ENCODE data around the gene LTA. TPM values are rescaled to one million over a fixed set of nuclear protein-coding genes. Genes with fewer than 3 reads are reported as not detected.

Gene LTA, protein sequence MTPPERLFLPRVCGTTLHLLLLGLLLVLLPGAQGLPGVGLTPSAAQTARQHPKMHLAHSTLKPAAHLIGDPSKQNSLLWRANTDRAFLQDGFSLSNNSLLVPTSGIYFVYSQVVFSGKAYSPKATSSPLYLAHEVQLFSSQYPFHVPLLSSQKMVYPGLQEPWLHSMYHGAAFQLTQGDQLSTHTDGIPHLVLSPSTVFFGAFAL
- under 1 TPM; 0.23 to 0.43 (median 0.36) TPM for polyA plus RNA-seq (ENCODE audit: insufficient read length in 4 of 4)

DNA sequence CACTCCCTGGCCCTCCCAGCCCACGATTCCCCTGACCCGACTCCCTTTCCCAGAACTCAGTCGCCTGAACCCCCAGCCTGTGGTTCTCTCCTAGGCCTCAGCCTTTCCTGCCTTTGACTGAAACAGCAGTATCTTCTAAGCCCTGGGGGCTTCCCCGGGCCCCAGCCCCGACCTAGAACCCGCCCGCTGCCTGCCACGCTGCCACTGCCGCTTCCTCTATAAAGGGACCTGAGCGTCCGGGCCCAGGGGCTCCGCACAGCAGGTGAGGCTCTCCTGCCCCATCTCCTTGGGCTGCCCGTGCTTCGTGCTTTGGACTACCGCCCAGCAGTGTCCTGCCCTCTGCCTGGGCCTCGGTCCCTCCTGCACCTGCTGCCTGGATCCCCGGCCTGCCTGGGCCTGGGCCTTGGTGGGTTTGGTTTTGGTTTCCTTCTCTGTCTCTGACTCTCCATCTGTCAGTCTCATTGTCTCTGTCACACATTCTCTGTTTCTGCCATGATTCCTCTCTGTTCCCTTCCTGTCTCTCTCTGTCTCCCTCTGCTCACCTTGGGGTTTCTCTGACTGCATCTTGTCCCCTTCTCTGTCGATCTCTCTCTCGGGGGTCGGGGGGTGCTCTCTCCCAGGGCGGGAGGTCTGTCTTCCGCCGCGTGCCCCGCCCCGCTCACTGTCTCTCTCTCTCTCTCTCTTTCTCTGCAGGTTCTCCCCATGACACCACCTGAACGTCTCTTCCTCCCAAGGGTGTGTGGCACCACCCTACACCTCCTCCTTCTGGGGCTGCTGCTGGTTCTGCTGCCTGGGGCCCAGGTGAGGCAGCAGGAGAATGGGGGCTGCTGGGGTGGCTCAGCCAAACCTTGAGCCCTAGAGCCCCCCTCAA is at the start of gene LTA:
LTA (plus strand) TSS at position 249 of the 871 bp plus-strand sequence; CDS start at position 703, 454 bp downstream.
- no peak for DNase-seq (ENCODE audit: low read depth in 4 of 4, low spot score in 3 of 4)

DNA sequence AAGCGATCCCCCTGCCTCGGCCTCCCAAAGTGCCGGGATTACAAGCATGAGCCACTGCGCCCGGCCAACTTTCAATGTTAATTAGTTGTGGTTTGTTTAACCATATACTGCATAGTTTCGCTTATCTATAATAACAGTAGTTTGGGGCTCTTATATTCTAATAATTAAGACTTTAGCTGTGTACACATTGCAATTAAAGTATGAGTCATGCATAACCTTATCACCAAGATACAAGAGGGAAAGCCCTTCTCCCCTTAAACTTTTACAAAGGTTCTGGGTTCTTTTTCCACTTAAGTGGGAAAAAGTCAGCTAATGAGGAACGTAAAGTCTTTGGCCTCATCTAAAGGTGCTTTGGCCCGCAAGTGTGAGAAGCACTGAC is 46.5 kb upstream of the LTA start:
- no peak for DNase-seq (ENCODE audit: low read depth in 4 of 4, low spot score in 3 of 4)

DNA sequence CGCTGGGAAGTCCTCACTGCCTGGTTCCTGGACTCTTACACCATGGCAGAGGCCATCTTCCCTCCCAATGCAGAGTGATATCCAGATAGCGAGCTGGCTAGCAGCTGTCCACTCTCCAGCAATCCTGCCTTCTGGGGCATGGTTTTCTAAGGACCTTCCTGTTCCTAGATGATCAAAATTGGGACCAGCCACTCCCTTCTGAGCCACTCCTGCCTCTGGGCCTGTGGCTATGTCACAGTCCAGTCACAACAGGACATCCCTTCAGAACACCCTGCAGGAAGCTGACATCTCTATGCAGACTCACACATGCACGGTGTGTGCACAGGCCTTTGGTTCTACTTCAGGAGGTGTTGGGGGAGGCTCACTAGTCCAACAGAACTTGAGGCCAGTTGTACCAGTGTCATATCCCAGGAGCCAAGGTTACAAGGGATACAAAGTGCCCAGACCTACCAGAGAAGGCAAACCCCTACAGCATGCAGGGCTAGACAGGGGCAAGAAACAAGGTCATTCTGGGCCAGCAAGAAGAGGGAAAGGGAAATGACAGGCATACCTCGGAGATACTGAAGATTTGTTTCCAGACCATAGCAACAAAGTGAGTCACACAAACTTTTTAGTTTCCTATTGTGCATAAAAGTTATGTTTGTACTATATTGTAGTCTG is 46.0 kb upstream of the LTA start:
- DNase-seq (ENCODE audit: low read depth in 4 of 4, low spot score in 3 of 4), result no peak

DNA sequence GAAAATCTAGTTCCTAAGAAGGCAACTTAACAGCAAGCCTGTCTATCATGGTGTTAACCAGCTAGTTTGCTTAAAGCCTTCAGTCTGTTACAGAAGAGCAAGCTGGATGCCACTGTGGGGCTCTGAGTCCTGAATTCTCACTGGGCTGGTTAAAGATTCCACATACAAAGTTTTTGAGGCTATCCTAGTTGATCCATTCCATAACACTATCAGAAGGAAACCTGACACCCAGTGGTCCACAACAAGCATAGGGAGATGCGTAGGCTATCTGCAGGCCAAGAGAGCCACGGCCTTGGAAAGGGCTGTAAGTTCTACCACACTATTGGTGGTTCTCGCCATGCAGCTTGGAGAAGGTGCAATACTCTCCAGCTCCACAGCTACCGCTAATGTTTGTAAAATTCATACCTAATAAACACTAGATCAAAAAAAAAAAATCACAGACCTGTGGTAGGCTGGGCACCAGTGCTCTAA is 43.7 kb upstream of the LTA start:
- DNase-seq (ENCODE audit: low read depth in 4 of 4, low spot score in 3 of 4), result no peak

DNA sequence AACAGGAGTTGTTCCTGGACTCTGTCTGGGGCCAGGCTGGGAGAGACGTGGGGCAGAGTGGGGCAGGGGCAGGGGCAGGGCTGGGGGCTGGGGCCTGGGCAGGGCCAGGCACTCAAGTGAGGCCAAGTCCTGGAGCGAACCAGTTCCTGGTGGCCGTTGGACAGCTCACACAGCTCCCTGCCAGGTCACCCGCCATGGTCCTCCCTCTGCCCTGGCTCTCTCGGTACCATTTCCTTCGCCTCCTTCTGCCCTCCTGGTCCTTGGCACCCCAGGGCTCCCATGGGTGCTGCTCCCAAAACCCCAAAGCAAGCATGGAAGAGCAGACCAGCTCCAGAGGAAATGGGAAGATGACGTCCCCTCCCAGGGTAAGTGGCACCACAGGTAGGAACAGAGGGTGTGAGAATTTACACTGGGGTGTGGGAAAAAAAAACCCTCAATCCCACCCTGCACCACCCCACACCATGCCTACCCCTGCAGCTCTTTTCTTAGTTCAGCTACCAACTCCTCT is 43.2 kb upstream of the LTA start, which contains the start of gene MCCD1:
MCCD1 (plus strand) TSS at position 142 of the 508 bp plus-strand sequence; CDS start at position 195, 53 bp downstream.
- no peak for DNase-seq (ENCODE audit: low read depth in 4 of 4, low spot score in 3 of 4)

DNA sequence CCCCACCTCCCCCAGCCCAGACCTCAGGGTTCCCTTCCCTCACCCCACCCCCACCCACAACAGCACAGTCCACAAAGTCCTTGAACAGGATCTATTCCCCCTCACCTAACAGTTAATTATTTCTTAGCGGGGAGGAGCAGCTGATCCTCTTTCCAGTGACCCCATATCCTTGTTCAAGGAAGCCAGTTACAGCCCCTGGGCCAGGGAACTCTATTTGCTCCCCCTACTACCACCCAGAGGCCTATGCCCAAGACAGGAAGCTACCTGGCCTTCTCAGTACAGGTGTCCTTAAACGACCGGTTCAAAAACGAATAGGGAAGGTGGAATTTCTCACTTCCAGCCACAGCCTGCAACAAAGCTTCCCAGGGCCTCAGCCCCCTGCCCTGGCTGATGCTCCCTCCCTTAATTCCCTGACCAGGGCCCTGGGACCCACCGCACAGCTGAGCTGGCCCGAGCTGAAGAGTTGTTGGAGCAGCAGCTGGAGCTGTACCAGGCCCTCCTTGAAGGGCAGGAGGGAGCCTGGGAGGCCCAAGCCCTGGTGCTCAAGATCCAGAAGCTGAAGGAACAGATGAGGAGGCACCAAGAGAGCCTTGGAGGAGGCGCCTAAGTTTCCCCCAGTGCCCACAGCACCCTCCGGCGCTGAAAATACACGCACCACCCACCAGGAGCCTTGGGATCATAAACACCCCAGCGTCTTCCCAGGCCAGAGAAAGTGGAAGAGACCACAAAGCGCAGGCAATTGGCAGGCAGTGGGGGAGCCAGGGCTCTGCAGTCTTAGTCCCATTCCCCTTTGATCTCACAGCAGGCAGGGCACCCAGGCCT is 42.5 kb upstream of the LTA start:
- no peak for DNase-seq (ENCODE audit: low read depth in 4 of 4, low spot score in 3 of 4)

DNA sequence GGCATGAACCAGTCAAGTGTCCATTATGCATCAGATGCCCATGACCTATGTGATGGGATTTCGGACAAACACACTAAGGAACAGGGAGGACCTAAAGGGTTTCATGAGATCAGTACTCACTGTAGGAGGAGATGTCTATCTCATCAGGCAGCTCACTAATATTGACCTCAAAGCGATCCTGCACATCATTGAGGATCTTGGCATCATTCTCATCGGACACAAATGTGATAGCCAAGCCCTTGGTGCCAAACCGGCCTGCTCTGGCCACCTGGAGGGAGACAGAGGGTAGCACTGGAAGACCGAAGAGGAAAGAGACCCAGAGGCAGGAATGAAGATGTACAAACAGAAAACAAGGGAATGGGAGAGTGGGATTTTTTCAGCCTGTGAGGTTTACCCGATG is 41.4 kb upstream of the LTA start:
- DNase-seq (ENCODE audit: low read depth in 4 of 4, low spot score in 3 of 4), result no peak

DNA sequence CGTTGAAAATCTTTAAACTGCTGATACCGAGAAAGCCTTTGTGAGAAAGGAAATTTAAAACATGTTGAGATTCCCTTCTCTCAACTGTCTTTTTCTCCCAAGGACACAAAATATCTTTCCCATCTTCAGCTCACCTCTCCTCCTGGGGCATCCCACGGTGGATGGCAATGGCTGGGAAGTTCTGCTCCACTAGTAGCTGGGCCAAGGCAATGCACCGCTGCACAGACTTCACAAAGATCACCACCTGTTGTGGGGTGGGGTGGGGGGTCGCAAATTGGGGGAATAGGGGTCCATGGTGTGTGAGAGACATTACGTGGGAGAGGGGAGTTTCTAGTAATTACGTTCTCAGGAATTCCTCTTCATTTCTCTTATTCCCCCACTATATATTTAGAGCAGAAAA is 40.9 kb upstream of the LTA start:
- no peak for DNase-seq (ENCODE audit: low read depth in 4 of 4, low spot score in 3 of 4)

DNA sequence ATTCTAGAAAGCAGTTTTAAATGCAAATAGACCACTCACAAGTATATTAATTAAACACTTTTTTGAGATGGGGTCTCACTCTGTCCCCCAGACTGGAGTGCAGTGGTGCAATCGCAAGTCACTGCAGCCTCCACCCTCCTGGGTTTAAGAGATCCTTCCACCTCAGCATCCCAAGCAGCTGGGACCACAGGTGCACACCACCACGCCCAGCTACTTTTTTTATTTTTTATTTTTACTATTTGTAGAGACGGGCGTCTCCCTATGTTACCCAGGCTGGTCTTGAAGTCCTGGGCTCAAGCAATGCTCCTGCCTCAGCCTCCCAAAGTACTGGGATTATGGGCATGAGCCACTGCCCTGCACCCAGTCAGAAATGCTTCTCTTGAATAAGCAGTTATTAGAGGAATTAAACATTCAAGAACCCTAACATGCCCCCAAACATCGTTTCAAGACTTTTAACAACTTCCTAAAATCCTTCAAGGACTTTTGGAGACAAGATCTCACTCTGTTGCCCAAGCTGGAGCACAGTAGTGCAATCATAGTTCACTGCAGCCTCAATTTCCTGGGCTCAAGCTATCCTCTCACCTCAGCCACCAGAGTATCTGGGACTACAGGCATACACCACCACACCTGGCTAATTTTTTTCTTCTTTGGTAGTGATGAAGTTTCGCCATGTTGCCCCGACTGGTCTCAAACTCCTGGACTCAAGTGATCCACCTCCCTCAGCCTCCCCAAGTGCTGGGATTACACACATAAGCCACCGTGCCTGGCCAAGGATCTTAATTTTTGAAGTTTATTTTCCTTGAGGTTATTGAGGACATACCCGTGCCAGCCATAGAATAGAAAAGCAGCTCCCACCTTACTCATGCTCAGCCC is 40.1 kb upstream of the LTA start:
- DNase-seq (ENCODE audit: low read depth in 4 of 4, low spot score in 3 of 4), result no peak

DNA sequence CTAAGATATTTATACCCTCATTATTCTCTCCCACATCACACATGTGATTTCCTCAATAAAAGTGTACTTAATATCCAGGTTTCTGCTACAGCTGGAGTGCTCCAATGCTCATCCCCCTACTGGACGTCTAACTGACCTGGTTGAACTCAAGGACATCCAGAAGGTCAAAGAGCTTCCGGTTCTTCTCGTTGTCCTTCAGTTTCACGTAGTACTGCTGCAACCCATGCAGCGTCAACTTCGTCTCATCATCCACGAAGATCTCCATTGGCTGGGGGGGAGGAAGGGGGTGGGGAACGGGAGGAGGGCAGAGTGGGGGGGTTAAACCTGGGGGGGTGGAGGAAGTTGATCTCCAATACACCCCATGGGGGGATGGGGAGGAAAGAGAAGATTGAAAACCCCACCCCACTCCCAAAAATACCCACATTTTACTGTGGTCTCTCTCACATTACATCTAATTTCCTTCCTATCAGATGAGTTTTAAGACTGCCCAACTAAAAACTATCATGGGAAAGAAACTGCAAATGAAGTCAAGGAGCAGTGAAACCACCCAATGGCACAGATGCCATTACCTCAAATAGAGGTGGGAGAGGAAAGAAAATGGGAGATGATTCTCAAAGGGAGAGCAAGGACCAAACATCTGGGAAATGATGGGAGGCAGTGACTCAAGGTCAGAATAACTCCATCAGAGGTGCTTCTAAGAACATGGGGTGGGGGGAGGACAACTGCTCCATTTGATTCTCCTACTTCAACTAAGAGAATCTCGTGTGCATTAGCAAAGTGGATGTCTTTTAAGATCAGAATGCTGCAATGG is 39.2 kb upstream of the LTA start:
- DNase-seq (ENCODE audit: low read depth in 4 of 4, low spot score in 3 of 4), result no peak

DNA sequence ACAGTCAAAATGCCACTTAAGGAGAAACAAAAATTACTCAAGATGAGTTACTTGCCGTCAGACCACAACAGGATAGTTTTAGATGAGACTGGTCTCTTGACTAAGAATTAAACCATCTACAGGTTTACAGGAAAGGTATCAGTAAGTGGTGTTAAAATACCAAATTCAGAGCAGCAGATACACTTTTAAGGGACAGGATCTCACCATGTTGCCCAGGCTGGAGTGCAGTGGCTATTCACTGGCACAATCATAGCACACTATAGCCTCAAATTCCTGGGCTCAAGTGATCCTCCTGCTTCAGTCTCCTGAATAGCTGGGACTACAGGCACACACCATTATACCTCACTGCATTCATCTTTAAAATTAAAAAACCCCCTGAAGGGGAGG is 38.6 kb upstream of the LTA start:
- no peak for DNase-seq (ENCODE audit: low read depth in 4 of 4, low spot score in 3 of 4)

DNA sequence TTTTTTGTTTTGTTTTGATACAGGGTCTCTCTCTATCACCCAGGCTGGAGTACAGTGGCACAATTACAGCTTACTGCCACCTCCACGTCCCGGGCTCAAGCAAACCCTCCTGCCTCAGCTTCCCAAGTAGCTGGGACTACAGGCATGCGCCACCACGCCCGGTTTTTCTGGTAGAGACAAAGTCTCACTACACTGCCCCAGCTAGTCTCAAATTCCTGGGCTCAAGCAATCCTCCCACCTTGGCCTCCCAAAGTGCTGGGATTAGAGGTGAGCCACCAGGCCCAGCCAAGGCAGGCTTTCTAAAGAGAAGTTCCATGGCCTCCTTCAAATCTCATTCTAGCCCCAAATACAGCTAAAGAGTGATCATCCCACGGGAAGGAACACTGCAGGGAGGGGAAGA is 38.1 kb upstream of the LTA start:
- no peak for DNase-seq (ENCODE audit: low read depth in 4 of 4, low spot score in 3 of 4)

DNA sequence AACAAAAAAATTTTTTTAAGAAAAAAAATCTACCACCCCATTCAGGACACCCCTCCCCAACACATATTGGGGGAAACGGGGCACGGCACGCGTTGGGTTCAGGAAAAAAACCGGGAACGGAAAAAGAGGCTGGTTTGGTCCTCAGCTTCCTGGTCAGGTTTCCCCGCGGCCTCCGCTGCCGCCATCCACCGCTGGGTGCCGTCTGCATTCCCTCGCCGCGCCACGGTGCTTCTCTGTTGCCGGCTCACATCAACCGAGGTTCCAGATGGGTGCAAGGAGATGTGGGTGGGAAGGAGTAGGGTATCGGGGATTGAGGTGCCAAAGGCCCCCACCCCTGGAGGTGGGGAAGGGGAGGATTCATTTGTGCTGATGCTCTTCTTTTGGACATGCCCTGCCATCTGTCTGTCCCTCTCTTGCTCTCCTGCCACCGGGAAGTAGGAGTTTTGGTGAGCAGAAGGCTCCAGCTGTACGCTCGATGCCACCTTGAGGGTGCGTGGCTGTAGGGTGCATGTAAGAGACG is 37.5 kb upstream of the LTA start:
- no peak for DNase-seq (ENCODE audit: low read depth in 4 of 4, low spot score in 3 of 4)

DNA sequence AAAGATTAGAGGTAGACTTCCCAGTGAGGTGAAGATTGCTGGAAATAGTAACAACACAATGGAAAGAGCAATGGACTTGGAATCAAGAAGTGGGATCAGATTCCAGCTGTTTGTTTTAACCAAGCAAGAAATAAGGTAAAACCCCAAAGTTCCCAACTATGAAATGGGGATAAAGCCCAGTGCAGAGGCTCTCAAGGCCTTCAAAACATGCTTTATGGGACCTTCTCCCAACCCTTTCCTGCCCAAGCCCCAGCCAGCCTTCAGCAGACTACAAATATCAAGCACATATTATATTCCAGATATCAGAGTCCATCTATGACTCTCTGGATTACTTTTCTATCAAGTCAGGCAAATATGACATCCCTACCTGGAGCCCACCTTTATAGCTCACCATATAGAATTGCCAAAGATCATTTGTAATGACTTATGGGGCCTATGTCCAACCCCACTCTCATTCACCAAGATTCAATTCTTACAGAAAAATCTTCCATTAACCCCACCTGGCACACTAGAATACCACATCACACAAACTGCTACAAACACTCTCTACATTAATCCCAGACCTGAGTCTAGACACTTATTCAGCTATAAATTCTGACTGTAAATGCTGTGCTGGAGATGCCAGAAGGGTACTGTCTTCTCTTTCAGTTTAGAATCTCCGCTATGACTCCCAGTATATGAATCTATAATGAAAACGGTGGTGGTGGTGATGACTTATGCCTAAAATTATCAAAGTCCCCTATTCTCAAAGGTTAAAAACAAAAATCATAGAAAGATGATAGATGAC is 36.4 kb upstream of the LTA start:
- no peak for DNase-seq (ENCODE audit: low read depth in 4 of 4, low spot score in 3 of 4)

DNA sequence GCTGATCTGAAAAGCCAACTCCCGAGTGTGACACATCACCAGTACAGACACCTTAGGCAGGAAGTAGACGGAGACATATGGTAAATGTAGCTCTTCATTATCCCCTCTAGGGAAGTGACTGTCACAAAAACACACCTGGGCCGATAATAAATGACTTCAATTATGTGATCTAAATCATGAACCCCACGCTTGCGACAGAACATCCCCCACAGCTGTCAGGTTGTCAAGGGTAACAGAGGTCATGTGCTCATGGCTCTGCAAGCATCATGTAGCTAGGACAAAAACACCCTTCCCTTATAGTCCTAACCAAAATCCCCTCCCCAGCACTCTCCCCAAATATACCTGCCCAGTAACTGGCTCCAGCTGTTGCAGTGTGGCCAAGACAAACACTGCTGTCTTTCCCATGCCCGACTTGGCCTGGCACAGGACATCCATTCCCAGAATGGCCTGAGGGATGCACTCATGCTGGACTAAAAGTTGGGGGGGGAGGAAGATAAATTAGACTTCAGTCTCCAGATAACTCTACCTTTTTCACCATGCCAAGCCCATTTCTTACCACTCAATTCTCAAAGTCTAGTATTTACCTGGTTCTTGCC is 33.2 kb upstream of the LTA start:
- no peak for DNase-seq (ENCODE audit: low read depth in 4 of 4, low spot score in 3 of 4)

DNA sequence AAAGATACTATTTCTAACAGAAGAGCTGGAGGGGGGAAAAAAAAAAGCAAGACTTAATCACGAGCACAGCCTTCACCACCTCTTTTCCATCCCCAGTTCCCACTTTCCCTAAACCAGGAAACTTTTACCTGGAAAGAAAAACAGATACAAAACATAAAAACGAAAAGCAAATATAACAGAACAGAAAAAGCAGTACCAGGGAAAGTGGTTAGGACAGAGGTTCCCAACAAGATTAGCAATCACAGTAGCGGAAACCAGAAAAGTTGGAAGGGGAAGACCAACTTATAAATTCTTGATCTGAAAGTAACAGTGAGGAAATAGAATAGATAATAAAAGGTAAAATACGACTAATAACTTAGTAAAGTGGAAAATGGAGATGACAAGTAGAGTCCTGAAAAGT is 31.4 kb upstream of the LTA start:
- no peak for DNase-seq (ENCODE audit: low read depth in 4 of 4, low spot score in 3 of 4)

DNA sequence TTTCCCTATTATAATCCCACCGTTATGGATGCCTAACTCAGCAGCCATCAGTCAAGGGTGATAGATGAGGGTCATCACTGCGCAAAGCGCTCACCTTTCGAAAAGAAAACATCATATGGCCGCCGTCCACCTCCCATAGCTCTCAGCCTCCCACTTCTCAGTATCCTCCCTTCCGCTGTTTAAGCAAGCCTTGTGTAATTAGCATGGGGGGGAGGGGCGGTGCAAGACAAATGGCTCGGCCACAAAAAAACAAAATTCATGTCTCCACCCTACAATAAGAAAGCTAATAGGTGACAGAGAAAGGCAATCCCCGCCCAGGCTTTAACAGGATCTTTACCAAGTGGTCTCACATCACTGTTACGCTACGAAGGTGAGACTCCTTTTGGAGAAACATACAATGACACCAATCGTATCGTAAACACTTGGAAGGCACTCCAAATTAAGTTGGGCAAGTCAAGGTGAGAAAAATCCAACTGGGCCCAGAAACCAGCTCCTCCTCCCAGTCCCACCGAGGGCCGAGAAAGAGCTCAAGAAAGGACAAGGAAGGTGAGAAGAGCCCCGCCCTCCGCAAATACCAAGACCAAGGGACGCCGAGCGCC is 30.9 kb upstream of the LTA start:
- peak in 1 of 4 donors; percentile 35 for DNase-seq (ENCODE audit: low read depth in 4 of 4, low spot score in 3 of 4)
